Sciatic nerve (tissue), 2 donors: ENCODE results near the gene EHBP1. TPM values are rescaled to one million over a fixed set of nuclear protein-coding genes. Genes with fewer than 3 reads are reported as not detected.
"Not testable (repeated sequence)": the region's sequence is repeated elsewhere in the genome, so short reads cannot be mapped to it uniquely, and the experiment has no call there.

Experiments
- ATAC-seq: fragments of 200-7000 bp; cut with Tn5 transposase; one replicate; pipeline ENCODE4 v1.9.1; 2020; ENCODE audit warnings: mild to moderate bottlenecking, moderate library complexity
- DNase-seq: peaks from one replicate; pipeline ENCODE4 v3.0.0-alpha.2; 2020; ENCODE audit warnings: low spot score
- intact Hi-C: fragments of 100-400 bp; cut with DNase I; formaldehyde crosslinking; loops from one replicate; pipeline ENCODE4 v1.14.2; 2022
- total RNA-seq: library from RNA; stranded (reverse); fragmentation: NEBNext Ultra II Directional; extraction: Animal tissue kit (Norgen Biotek cat#: 25700); gene quantifications from one replicate; pipeline ENCODE4 v1.2.1, GENCODE V29; 2021
- donor health status: DM: no; HTN: no; CAD: no.
- donor health status: DM: no; HTN: no; CAD: no.

The EHBP1 gene
- total RNA-seq, 1 donor from 2014 or later, result 310 TPM

GRCh38 chr2:62968668-62969067 is 263.2 kb downstream of the EHBP1 start:
- intact Hi-C loops, result no loop called here
- ATAC-seq (no peak), DNase-seq (no peak)

- intact Hi-C loops, result no loop called here
- ATAC-seq (no peak), DNase-seq (no peak)
These were observed 266.4 kb downstream of the EHBP1 start for GRCh38 chr2:62971936-62972335.

GRCh38 chr2:62972601-62973000 is 267.1 kb downstream of the EHBP1 start:
- intact Hi-C loops, result no loop called here
- ATAC-seq, result no peak
- DNase-seq, result no peak

GRCh38 chr2:62974999-62975398 is 269.5 kb downstream of the EHBP1 start:
- intact Hi-C loops, result no loop called here
- no peak for ATAC-seq
- no peak for DNase-seq

- no peak for DNase-seq
- ATAC-seq, result no peak
- intact Hi-C loops, result no loop called here
These were observed 286.1 kb downstream of the EHBP1 start for GRCh38 chr2:62991605-62992004.

GRCh38 chr2:62992561-62992960 is 287.0 kb downstream of the EHBP1 start:
- ATAC-seq (no peak), DNase-seq (no peak)
- intact Hi-C loops, result no loop called here

- ATAC-seq, result no peak
- intact Hi-C loops, result no loop called here
- no peak for DNase-seq
These were observed 288.7 kb downstream of the EHBP1 start for GRCh38 chr2:62994206-62994605.

GRCh38 chr2:62996534-62997186 is 291.1 kb downstream of the EHBP1 start:
- ATAC-seq, result no peak
- DNase-seq, result no peak
- intact Hi-C loops, result no loop called here

GRCh38 chr2:62998949-62999348 is 293.4 kb downstream of the EHBP1 start:
- ATAC-seq, result no peak
- DNase-seq, result no peak
- intact Hi-C loops, result no loop called here

- DNase-seq, result no peak
- intact Hi-C loops, result no loop called here
These were observed 294.4 kb downstream of the EHBP1 start for GRCh38 chr2:62999905-63000304.

GRCh38 chr2:63000801-63001200 is 295.3 kb downstream of the EHBP1 start:
- DNase-seq (no peak), ATAC-seq (no peak)
- intact Hi-C loops, result no loop called here

More at GRCh38 chr2:62999905-63000304, 294.4 kb downstream of the EHBP1 start:
- ATAC-seq, result peak; percentile 24

GRCh38 chr2:63001576-63001975 is 296.1 kb downstream of the EHBP1 start:
- ATAC-seq, result no peak
- DNase-seq, result no peak
- intact Hi-C loops, result no loop called here

GRCh38 chr2:63003351-63003750 is 297.8 kb downstream of the EHBP1 start:
- intact Hi-C loops, result no loop called here

GRCh38 chr2:63007813-63008458 is 302.4 kb downstream of the EHBP1 start:
- DNase-seq, result no peak
- no peak for ATAC-seq
- intact Hi-C loops, result no loop called here

More at GRCh38 chr2:63003351-63003750, 297.8 kb downstream of the EHBP1 start:
- no peak for DNase-seq
- ATAC-seq, result no peak

GRCh38 chr2:63008838-63009237 is 303.3 kb downstream of the EHBP1 start:
- no peak for DNase-seq
- ATAC-seq, result no peak
- intact Hi-C loops, result no loop called here

- DNase-seq, result no peak
- intact Hi-C loops, result no loop called here
- ATAC-seq, result no peak
These were observed 304.0 kb downstream of the EHBP1 start for GRCh38 chr2:63009490-63009889.

GRCh38 chr2:63012541-63012940 is 307.0 kb downstream of the EHBP1 start:
- no peak for ATAC-seq

GRCh38 chr2:63013438-63013837 is 307.9 kb downstream of the EHBP1 start:
- ATAC-seq (no peak), DNase-seq (no peak)
- intact Hi-C loops, result no loop called here

More at GRCh38 chr2:63012541-63012940, 307.0 kb downstream of the EHBP1 start:
- intact Hi-C loops, result no loop called here
- DNase-seq, result no peak

- ATAC-seq (no peak), DNase-seq (no peak)
- intact Hi-C loops, result no loop called here
These were observed 309.9 kb downstream of the EHBP1 start for GRCh38 chr2:63015389-63015788.

- ATAC-seq, result no peak
These were observed 312.9 kb downstream of the EHBP1 start for GRCh38 chr2:63018439-63018838.

GRCh38 chr2:63019686-63020085 is 314.2 kb downstream of the EHBP1 start:
- intact Hi-C loops, ATAC-seq, DNase-seq: not testable (repeated sequence)

More at GRCh38 chr2:63018439-63018838, 312.9 kb downstream of the EHBP1 start:
- DNase-seq, result no peak
- intact Hi-C loops, result no loop called here
